ENCODE data around the gene OAS2.
"Not testable (repeated sequence)": the region's sequence is repeated elsewhere in the genome, so short reads cannot be mapped to it uniquely, and the experiment has no call there.

Gene OAS2

DNA sequence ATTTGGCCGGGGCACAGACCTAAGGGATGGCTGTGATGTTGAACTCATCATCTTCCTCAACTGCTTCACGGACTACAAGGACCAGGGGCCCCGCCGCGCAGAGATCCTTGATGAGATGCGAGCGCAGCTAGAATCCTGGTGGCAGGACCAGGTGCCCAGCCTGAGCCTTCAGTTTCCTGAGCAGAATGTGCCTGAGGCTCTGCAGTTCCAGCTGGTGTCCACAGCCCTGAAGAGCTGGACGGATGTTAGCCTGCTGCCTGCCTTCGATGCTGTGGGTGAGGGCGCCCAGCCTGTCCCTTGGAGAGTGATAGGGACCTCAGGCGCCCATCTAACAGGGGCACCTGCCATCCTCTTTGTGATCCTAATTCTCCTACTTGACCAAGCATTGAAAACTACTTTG lies 27.6 kb upstream of the OAS2 start:
- no peak for DNase-seq

DNA sequence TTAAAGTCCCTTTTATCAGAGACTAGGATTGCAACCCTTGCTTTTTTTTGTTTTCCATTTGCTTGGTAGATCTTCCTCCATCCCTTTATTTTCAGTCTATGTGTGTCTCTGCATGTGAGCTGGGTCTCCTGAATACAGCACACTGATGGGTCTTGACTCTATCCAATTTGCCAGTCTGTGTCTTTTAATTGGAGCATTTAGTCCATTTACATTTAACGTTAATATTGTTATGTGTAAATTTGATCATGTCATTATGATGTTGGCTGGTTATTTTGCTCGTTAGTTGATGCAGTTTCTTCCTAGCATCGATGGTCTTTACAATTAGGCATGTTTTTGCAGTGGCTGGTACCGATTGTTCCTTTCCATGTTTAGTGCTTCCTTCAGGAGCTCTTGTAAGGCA lies 21.2 kb upstream of the OAS2 start:
- DNase-seq: not testable (repeated sequence)

DNA sequence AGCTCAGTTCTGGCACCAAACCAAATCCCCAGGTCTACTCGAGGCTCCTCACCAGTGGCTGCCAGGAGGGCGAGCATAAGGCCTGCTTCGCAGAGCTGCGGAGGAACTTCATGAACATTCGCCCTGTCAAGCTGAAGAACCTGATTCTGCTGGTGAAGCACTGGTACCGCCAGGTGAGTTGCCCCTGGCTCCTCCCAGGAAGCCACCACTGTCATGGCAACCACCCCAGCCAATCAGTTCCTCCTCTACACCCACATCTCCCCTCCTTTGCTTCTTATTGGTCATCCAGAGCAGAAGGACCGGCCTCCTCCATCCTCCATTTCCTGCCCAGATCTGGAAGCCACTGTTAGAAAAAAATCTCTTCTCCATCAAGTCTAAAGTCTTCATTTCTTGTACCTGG lies 17.2 kb upstream of the OAS2 start:
- no peak for DNase-seq

DNA sequence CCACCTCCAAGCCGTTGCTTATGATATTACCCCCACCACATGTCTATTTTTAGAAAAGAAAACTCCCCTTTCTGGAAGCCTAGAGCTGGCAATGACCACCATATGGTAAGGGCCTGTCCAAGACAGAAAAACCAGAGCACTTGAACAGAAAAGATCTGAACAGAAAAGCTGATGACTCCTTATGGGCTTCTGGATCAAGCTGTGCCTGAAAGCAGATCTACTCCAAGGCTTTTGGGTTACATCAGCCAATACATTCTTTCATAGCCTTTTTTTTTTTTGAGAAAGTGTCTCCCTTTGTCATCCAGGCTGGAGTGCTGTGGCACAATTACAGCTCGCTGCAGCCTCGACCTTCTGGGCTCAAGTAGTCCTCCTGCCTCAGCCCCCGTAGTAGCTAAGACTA lies 16.8 kb upstream of the OAS2 start:
- DNase-seq: no peak

DNA sequence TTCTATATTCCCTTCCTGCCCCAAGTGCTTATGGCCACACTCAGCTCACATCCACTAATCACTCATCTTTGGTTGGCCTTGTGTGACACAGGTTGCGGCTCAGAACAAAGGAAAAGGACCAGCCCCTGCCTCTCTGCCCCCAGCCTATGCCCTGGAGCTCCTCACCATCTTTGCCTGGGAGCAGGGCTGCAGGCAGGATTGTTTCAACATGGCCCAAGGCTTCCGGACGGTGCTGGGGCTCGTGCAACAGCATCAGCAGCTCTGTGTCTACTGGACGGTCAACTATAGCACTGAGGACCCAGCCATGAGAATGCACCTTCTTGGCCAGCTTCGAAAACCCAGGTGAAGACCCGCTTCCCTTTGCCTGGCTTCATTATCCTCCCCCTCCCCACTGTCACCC lies 15.8 kb upstream of the OAS2 start:
- no peak for DNase-seq

DNA sequence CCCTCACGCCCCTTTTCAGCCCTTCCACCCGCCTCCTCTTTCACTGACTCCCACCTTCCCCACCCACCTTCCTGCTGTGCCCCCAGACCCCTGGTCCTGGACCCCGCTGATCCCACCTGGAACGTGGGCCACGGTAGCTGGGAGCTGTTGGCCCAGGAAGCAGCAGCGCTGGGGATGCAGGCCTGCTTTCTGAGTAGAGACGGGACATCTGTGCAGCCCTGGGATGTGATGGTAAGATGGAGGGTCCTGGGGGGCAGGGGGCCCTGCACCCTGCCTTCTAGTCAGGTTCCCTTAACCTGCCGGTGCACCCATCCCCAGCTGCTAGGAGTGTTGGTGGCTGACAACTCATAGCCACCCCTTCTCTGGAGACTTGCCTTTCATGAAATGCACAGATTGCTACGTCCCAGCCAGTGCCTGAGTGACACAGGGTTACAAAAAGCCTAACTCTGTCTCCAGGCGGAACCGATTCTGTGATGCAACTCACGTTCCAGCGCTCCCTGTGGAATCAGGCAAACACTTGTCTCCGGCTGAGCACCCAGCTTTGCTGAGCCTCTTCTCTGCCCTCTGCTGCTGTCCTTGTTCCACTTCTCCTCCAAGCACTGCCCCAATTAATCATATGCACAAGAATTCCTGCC lies 15.0 kb upstream of the OAS2 start:
- DNase-seq: no peak

DNA sequence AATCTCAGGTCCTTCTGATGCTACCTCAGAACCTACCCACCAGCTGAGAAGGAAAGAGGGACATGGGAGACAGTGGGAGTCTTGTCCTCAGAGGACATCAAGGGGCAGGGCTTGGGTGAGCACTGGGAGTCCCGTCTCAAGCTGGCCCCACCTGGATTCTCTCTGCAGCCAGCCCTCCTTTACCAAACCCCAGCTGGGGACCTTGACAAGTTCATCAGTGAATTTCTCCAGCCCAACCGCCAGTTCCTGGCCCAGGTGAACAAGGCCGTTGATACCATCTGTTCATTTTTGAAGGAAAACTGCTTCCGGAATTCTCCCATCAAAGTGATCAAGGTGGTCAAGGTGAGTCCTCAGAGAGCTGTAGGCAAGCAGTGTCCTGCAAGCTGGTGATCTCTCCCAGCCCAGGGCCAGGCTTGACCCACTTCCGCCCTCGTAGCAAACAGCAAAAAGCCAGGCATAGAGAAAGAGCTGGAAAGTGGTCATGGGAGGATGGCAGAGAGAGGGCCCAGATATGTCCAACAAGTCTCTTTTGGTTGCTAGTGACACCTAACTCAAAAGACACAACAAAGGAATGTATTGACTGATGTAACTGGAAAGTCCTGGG lies 14.2 kb upstream of the OAS2 start:
- DNase-seq: no peak

DNA sequence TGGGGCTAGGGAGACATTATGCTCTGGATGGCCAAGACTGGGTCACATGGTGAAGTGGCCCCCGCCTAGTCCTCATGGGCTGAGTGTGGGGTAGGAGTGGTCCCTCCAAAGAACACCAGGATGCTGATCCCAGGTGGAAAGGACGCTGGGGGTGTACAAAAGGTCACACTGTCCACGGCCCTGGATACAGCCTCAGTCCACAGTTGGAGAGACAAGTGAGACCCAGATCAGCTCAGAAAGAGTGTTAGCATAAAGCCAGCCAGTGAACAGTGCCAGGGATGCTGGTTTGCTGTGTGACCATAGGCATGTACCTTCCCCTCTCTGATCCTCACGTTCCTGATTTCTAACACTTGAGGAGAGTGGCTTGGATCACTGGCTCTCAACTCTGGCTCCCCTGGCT lies 13.4 kb upstream of the OAS2 start:
- DNase-seq: no peak

DNA sequence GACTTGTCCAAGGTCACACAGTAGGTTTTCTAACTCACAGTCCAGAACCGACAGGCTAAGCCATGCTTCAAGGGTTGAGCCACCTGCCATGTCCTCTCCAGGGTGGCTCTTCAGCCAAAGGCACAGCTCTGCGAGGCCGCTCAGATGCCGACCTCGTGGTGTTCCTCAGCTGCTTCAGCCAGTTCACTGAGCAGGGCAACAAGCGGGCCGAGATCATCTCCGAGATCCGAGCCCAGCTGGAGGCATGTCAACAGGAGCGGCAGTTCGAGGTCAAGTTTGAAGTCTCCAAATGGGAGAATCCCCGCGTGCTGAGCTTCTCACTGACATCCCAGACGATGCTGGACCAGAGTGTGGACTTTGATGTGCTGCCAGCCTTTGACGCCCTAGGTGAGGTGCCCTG lies 12.7 kb upstream of the OAS2 start:
- no peak for DNase-seq

DNA sequence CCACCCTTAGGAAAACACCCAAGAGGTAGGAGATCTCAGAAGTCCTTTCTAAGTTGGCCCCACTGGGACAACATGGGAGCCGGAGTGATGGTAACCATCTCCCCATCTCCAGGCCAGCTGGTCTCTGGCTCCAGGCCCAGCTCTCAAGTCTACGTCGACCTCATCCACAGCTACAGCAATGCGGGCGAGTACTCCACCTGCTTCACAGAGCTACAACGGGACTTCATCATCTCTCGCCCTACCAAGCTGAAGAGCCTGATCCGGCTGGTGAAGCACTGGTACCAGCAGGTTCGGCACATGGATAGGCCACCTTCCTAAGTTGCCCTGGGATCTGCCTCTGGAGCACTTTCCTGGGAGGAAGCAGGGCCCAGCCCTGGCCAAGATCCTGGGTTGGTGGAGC lies 11.0 kb upstream of the OAS2 start:
- DNase-seq: no peak

DNA sequence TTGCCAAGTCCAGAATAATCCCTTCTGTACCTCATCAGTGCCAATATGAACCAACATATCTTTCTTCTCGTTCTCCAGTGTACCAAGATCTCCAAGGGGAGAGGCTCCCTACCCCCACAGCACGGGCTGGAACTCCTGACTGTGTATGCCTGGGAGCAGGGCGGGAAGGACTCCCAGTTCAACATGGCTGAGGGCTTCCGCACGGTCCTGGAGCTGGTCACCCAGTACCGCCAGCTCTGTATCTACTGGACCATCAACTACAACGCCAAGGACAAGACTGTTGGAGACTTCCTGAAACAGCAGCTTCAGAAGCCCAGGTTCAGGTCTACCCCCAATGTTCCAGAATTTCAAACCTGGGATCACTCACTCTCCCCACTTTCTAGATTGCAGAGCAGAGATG lies 10.5 kb upstream of the OAS2 start:
- DNase-seq: no peak

DNA sequence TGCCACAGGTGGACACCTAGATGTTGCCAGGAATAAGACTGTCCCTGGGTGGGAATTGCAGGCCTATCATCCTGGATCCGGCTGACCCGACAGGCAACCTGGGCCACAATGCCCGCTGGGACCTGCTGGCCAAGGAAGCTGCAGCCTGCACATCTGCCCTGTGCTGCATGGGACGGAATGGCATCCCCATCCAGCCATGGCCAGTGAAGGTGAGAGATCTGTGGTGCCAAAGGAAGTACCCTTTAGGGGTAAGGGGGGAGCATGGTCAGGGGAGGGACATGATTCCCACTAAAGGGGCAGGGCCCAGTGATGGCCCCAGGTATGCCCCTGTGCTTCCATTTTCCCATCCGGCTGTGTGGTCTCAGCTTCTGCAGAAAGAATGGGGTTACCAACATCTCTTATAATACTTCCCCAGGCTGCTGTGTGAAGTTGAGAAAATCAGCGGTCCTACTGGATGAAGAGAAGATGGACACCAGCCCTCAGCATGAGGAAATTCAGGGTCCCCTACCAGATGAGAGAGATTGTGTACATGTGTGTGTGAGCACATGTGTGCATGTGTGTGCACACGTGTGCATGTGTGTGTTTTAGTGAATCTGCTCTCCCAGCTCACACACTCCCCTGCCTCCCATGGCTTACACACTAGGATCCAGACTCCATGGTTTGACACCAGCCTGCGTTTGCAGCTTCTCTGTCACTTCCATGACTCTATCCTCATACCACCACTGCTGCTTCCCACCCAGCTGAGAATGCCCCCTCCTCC lies 8.6 kb upstream of the OAS2 start:
- DNase-seq: no peak

DNA sequence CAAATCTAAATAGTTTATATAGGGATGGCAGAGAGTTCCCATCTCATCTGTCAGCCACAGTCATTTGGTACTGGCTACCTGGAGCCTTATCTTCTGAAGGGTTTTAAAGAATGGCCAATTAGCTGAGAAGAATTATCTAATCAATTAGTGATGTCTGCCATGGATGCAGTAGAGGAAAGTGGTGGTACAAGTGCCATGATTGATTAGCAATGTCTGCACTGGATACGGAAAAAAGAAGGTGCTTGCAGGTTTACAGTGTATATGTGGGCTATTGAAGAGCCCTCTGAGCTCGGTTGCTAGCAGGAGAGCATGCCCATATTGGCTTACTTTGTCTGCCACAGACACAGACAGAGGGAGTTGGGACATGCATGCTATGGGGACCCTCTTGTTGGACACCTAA lies 7.9 kb upstream of the OAS2 start:
- no peak for DNase-seq

DNA sequence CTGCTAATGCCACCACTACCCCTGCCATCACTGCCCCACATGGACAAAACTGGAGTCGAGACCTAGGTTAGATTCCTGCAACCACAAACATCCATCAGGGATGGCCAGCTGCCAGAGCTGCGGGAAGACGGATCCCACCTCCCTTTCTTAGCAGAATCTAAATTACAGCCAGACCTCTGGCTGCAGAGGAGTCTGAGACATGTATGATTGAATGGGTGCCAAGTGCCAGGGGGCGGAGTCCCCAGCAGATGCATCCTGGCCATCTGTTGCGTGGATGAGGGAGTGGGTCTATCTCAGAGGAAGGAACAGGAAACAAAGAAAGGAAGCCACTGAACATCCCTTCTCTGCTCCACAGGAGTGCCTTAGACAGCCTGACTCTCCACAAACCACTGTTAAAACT lies 7.1 kb upstream of the OAS2 start:
- peak; percentile 87 for DNase-seq

DNA sequence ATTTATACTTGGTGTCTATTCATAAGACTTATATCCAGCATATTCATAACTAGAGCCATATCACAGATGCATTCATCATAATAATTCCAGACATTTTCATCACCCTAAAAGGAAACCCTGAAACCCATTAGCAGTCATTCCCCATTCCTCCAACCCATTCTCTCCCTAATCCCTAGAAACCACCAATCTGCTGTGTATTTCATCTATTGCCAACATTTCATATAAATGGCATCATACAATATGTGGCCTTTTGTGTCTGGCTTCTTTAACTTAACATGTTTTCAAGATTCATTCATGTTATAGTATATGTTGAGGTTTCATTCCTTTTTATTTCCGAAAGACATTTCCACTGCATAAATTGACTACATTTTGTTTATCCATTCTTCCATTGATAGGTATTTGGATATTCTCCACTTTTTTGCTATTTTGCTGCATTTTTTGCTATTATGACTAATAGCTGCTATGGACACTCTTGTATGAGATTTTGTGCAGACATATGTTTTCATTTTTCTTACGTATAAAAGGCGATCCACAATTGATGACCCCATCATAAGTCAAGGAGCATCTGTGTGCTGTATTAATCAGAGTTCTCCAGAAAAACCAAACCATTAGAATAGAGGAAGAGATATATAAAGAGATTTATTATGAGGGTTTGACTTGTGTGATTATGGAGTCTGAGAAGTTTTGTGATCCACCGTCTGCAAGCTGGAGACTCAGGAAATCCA lies 5.1 kb upstream of the OAS2 start:
- DNase-seq: no peak

DNA sequence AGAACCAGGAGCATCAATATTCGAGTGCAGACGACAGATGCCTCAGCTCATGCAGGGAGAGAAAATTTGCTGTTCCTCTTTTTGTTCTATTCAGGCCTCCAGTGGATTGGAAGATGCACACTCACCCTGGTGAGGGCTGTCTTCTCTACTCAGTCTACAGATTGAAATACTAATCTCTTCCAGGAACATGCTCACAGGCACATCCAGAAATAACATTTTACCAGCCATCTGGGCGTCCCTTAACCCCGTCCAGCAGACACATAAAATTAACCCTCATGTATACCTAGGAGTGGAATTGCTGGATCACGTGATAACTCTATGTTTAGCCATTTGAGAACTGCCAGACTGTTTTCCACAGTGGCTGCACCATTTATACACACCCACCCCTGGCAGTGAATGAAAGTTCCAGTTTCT lies 4.5 kb upstream of the OAS2 start:
- no peak for DNase-seq

DNA sequence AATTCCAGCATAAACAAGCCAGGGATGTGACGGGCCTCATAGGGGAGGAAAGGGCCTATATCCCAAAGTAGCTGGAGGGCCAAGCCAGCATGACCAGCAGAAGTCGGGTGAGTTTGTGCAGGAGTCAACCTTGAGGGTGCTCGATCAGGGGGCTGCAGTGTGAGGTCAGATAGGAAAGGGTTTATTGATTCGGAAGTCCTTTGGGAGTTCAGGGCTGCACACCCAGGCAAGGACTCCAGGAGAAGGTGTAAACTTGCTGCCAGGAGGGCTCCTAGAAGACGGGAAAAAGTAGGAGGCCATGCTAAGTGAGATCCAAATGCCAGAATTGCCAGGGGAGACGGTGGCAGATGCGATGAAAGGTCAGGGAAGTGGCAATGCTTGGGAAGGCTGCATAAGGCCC lies 3.4 kb upstream of the OAS2 start:
- DNase-seq: no peak

DNA sequence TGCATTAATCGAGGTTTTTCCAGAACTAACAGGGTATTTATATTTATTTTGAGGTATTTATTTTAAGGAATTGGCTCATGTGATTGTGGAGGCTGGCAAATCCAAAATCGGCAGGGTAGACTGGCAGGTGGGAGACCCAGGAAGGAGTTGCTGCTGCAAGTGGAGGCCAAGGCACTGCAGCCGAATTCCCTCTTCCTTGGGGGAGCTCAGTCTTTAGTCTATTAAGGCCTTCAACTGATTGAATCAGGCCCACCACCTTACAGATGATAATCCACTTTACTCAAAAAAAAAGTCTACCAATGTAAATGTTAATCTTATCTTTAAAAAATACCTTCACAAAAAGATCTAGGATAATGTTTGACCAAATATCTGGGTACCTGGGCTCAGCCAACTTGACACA lies 1.2 kb upstream of the OAS2 start:
- no peak for DNase-seq

DNA sequence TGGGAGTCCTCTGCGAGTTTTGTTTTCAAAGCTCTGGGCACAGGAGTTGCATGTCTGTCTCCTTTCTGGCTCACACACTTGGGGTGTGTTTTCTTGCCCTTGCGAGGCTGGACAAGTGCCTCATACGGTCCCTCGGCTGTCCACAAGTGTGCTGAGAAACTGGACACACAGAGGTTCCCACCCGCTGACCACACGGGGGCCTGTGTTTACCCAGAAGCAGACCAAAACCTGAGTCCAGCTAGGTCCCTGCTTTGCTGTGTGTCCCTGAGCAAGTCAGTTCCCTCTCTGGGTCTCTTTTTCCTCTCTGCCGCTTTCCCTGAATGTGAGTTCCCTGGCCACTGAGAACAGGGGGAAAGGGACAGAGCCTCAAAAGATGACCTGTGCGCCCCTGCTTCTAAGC lies 678 bp upstream of the OAS2 start:
- DNase-seq: no peak

DNA sequence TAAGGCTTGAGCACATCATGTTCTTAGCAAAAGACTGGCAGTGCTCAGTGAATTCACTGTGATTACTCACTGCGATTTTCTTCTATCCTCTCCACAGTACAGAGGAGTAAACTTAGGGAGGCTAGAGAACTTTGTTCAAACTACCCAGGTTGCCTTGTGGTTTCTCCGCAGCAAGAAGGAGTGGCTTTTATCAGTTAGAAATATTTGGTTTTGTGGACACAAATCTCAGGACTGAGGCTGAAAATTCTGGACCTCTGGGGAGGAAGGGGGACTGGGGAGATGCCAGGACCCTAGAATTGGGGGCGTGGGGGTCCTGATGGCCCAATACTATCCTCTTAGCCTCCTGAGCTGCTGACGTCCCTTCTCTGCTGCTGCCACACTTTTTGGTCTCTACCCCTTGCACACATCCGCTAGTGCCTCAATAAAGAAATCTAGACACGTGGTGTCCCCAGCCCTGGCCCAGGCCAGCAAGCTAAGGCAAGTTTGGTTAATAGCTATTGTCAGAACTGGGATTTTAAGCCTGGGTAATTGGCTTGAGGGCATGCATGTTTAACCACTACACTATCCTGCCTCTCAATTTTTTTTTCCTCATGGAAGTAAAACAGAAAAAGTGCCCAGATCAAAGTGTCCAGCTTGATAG lies 842 bp downstream of the OAS2 start:
- DNase-seq: no peak

DNA sequence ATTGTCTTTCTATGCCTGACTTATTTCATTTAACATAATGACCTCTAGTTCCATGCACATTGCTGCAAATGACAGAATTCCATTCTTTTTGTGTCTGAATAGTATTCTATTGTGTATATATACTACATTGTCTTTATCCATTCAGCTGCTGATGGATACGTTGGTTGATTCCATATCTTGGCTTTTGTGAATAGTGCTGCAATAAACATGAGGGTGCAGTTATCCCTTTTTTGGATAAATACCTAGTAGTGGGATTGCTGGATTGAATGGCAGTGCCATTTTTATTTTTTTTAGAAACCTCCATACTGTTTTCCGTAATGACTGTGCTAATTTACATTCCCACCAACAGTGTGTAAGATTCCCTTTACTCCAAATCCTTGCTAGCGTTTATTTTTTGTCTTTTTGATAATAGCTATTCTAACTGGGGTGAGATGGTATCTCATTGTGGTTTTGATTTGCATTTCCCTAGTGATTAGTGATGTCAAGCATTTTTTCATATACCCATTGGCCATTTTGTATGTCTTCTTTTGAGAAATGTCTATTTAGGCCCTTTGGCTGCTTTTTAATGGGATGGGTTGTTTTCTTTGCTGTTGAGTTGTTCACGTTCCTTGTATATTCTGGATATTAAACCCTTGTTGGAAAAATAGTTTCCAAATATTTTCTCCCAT lies 2.3 kb downstream of the OAS2 start:
- DNase-seq: no peak

DNA sequence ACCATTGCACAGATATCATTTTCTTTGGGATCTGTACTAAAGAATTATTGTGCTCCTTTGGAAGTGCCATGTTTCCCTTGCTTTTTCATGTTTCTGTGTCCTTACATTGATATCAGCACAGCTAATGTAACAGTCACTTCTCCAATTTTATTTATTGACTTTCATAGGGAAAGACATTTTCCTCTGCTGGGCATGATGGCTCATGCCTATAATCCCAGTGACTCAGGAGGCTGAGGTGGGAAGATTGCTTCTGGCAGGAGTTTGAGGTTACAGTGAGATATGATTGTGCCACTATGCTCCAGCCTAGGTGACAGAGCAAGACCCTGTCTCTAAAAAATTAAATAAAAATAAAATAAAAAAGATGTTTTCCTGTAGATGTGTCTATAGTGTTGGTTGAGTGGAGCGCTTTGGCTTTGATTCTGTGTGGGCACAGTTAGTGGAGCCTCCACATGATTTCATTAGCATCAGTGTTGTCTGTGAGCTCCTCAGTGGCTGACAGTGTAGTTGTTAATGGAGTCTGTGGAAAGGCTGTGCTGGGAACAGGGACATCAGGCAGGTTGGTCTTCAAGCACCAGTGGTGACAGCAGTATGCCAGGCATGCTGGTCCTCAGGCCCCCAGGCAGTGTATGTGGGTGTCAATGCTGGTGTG lies 7.4 kb downstream of the OAS2 start:
- DNase-seq: no peak

All from NCI-H2171 (cell line).